HG03520 (cell line): Measurements from ENCODE around the gene BIRC5.

Experiments
- ATAC-seq: cut with Tn5 transposase; IDR thresholded peaks from one replicate; pipeline ENCODE4 v1.9.1; 2021; ENCODE audit warnings: mild to moderate bottlenecking, moderate library complexity; ENCODE audit not compliant: unreplicated experiment

BIRC5 gene

DNA sequence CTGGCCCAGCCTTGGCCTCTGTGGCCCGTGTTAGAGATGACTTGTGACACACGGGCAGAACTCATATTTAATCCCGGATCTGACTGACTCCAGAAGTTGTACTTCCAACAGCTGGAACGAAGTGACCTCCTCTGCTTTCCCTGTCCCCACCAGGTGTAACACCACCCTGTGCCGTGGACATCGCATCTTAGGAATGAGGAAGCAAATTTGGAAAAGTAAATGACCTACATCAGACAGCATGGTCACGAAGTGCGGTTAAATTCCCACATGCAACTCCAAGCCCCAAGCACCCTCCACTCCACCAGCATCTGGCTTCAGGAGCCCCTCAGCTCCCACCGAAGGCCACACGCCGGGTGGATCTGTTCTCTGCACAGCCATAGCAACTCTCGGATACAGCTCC lies 30.1 kb upstream of the BIRC5 start:
- no peak for ATAC-seq

DNA sequence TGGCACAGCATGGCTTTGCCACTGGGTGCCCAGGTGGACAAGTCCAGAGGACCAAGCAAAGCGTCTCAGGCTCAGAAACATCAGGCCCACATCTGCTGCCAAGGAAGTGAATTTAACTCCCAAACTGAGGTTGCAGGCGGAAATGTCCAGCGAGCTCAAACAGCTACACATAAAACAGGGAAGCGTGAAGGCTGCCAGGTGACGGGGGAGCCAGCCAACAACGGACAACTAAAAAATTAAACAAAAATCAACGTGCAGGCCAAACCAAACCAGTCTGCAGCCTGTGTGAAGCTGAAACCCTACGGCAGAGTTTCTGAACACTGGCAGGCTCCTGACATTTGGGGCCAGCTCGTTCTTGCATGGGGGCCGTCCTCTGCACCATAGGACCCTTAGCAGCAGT lies 29.7 kb upstream of the BIRC5 start:
- ATAC-seq, result no peak

DNA sequence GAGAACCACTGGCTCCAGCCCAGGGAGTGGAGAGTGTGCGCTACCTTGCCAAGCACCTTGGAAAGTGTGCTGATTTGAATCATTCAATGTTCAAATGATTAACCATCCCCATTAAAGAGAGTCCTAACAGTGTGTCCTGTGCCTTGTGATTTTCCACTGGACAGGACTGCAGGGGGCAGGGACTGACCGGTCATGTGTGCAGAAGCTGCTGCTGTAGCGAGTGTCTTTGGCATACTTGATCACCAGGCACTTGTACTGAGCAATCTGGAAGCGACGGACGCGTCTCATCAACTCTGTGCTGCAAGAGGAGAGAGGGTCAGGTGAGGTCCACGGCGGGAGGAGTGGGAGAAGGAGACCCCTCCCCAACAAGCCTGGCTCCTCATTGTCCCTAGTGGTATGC lies 29.2 kb upstream of the BIRC5 start:
- no peak for ATAC-seq

DNA sequence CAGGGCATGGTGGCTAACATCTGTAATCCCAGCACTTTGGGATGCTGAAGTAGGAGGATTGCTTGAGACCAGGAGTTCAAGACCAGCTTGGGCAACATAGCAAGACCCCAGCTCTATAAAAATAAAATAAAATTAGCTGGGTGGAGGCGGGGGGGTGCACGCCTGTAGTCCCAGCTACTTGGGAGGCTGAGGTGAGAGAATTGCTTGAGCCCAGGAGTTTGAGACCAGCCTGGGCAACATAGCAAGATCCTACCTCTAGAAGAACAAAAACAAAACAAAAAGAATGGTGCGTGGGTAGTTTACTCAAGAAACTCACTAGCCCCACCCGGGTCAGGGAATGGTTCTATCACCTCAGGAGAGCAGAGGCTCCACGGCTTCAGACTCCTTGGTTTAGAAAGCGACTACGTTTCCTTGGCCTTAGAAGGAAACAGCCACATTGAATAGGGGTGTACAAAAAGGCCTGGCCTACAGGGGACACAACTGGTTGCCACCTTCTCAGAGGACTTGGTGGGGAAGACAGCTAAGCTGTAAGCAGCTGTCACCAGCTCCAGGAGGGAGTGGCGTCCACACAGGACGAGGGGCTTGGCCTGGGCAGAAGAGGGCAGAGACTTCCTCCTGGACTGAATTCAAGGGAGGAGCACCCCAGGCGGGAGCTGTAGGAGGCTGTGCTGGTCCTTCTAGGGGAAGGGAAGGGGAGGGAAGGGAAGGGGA lies 27.9 kb upstream of the BIRC5 start:
- ATAC-seq, result no peak

DNA sequence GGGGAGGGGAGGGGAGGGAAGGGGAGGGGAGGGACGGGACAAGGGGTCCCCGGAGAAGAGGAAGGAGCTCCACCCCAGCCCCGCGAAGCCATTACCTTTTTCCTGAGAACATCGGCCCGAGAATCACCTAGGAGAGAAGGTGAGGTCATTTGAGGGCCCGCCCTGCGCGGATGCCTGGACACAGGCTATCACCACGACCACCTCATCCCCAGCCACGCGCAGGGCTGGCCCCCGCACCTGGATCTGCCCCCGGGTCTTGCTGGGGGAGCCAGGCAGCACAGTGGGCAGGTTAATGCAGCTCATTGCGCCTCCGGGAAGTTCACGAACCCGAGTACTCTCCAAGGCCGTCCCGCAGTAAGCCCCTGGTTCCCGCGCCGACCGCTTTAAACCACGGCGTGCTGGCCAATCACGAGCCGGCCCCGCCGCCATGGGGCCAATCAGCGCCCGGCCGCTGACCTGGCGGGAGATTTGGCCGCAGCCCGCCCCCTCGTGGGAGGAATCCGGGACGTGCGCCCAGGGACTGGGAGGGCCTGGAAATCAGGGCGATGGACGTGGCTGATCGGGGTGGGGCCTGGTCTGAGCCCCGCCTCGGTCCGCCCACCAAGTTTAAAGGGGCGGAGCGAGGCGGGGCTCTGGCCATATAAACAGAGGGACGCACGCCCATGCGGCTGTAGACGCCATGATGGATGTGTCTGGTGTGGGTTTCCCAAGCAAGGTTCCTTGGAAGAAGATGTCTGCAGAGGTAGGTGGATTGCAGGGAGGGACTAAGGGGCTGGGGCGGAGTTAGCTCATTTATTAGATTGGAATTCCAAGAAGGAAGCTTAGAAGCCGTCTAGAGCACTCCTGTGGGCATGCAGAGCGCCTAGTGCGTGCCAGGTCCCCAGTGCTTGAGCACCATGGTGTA lies 27.1 kb upstream of the BIRC5 start, which contains the start of the genes AFMID and TK1:
Gene AFMID (plus strand): TSS at position 671 of the 904 bp plus-strand sequence. CDS start 9 bp downstream, at position 680.
Gene TK1 (minus strand): TSS at position 361 of the 904 bp plus-strand sequence. CDS start 58 bp downstream, at position 303.
- ATAC-seq, result peak; percentile 90

DNA sequence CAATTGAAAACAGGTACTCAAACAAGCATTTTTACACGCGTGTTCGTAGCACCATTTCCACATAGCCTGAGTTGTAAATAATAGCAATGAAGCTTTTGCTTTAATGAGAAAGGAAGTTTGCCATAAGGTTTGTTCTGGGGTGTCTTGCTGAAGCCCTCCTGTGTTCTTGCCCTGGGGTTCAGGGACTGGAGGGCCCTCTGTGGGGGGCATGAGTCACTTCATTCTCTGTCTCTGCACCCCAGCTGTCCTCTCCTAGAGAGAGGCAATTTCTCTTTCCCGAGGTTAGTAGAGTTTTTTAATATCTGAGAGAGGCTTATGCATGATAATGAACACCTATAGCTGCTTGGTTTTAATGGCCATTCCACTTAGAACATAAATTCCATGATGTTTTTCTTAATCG lies 17.3 kb upstream of the BIRC5 start:
- ATAC-seq, result no peak

DNA sequence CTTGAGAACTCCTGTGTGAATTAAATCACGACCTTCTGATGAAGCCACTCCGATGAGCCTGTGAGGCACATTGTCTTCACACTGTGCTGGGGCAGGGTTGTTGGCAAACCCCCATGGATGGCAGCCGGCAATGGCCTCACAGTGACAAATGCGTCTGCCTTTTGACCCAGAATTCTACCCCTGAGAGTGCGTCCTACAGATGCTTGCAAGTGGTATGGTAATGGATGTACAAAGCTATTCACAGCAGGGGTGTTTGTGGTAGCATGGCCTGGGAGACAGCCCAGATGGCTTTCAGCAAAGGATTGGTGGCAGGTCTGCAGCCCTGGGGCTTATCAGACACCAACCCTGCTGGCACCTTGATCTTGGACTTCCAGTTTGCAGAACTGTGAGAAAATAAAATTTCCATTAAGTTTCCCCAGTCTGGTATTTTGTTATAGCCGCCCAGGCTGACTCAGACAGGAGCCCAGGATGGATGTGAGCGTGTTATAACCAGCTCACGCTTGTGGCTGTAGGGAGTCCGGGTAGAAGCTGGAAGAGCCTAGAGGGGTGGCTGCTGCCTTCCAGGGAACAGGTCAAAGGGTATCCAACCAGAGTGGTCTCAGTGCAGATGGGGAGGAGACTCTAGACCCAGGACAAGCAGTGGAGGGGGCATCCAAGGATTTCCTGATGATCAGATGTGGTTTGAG lies 16.8 kb upstream of the BIRC5 start:
- ATAC-seq, result no peak

DNA sequence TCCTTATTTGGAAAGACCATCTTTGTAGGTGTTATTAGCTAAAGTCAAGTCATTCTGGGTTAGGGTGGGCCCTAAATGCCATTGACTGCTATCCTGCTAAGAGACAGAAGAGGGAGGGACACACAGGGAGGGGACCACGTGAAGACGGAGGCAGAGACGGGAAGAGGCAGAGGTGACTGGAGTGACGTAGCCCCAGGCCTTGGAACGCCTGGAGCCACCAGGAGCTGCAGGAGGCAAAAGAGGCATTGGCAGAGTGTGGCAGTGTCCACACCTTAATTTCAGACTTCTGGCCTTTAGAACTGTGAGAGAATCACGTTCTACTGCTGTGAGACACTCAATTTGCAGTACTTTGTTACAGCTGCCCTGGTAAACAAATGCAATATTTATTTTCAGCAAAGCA lies 13.6 kb upstream of the BIRC5 start:
- no peak for ATAC-seq

DNA sequence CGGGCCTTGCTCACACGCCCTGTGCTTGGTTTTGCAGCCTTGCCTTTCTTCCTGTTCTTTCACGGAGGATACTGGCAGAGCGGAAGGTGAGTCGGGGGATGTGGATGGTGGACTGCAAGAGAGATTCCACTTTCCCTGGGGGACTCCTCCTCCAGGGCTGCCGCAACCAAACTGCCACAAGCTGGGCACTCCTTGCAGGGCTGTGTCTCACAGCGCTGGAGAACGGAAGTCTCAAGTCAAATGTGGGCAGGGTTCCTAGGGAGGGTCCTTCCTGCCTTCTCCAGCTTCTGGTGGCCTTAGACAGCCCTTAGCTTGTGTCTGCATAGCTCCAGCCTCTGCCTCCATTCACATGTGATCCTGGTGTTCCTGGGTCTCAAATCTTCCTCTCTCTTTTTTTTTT lies 11.4 kb upstream of the BIRC5 start:
- no peak for ATAC-seq

DNA sequence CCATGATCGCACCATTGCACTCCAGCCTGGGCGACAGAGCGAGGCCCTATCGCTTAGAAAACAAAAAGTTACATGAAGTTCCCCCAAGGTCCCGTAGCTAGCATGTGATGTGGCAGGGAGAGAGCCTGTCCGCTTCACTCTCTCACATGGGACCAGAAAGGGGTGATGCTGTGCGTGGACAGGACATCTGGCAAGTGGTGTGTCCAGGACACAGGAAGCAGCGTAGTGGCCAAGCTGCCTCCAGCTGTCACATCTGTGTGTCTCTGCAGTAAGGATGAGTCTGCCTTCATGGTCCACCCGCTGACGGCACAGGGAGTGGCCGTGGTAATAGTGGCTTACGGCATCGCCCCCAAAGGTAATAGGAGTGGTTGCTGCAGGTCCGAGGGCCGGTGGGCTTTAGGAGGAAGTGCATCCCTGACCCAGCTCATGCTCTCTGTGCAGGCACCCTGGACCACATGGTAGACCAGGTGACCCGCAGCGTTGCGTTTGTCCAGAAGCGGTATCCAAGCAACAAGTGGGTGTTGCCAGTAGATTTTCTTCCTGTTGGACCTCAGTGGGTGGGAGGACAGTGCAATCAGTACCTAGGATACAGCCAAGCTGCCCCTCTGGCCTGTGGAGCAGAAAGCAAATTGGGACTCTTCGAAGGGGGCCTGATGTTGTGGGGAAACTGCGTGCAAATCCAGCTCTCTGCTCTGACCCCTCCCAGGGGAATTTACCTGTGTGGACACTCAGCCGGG lies 9.5 kb upstream of the BIRC5 start:
- no peak for ATAC-seq

DNA sequence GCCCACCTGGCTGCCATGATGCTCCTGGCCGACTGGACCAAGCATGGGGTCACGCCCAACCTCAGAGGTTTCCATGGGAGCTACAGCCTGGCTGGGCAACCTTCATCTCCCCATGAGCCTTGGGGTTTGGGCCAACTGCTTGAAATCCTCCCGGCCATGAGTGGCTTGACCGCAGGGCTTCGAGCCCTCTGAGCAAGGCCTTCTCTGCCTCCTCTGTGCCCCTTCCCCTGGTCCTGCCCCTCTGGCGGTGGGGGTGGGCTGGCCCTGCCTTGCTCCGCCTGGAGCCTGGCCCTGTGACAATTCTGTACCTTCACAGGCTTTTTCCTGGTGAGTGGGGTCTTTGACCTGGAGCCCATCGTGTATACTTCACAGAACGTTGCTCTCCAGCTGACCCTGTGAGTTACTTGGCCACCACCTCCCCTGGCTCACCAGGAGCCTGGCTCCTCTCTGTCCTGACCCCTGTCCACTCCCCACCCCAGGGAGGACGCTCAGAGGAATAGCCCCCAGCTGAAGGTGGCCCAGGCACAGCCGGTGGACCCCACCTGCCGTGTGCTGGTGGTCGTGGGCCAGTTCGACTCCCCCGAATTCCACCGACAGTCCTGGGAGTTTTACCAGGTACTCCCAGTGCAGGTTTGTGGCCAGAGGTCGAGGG lies 8.8 kb upstream of the BIRC5 start:
- ATAC-seq, result no peak

DNA sequence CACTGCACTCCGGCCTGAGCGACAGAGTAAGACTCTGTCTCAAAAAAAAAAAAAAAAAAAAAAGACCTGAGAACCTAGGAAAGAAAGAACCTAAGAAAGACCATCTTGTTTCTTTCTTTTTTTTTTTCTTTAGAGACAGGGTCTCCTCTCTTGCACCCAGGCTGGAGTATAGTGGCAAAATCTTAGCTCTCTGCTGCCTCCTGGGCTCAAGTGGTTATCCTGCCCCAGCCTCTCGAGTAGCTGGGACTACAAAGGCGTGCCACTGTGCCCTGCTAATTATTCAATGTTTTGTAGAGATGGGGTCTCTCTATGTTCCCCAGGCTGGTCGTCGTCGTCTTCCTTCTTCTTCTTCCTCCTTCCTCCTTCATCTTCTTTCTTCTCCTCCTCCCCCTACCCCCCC lies 7.8 kb upstream of the BIRC5 start:
- ATAC-seq, result no peak

DNA sequence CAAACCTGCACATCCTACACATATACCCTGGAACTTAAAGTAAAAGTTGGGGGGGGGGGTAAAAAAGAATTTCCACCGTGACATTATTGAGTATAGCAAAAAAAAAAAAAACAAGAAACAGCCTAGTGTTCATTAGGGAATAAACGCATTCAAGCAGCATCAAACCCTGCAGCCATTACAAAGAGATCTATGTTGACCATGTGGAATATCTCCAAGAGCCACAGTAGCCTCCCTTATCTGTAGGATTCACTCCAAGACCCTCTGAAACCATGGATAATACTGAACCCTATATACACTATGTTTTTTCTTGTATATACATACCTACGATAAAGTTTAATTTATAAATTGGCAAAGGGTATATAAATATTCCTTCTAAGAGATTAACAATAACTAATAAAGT lies 5.6 kb upstream of the BIRC5 start:
- no peak for ATAC-seq

DNA sequence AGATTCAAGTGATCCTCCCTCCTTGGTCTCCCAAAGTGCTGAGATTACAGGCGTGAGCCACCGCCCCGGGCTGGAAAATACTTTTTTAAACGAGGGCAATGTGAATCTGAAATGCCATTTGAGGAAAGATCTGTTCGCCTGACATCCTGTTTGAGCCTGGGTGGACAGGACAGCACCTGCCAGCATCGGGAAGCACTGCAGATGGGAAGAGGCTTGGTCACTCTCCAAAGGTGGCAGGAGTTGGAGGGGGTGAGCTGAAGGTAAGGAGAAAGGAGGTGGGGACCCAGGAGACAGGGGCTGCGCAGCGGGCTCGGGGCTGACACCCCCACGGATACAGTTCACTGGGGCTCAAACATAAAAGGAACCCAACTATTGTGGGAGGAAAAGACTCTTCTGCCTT lies 3.9 kb upstream of the BIRC5 start:
- no peak for ATAC-seq

DNA sequence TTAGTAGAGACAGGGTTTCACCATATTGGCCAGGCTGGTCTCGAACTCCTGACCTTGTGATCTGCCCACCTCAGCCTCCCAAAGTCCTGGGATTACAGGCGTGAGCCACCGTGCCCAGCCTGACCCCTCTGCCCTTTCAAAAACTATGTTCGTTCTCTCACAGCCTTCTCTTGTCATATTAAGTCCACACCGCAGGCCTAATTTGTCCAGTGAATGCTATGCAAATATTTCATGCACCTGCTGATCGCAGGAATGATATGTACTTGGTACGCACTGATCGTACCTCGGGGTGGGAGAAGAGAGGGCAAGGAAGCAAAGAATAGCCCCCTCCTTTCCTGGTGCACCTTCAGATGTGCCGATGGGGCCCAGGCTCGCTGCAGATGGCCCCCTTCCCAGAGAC lies 3.0 kb upstream of the BIRC5 start:
- ATAC-seq, result no peak

DNA sequence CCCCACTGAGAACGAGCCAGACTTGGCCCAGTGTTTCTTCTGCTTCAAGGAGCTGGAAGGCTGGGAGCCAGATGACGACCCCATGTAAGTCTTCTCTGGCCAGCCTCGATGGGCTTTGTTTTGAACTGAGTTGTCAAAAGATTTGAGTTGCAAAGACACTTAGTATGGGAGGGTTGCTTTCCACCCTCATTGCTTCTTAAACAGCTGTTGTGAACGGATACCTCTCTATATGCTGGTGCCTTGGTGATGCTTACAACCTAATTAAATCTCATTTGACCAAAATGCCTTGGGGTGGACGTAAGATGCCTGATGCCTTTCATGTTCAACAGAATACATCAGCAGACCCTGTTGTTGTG lies 631 bp downstream of the BIRC5 start:
- ATAC-seq, result no peak

DNA sequence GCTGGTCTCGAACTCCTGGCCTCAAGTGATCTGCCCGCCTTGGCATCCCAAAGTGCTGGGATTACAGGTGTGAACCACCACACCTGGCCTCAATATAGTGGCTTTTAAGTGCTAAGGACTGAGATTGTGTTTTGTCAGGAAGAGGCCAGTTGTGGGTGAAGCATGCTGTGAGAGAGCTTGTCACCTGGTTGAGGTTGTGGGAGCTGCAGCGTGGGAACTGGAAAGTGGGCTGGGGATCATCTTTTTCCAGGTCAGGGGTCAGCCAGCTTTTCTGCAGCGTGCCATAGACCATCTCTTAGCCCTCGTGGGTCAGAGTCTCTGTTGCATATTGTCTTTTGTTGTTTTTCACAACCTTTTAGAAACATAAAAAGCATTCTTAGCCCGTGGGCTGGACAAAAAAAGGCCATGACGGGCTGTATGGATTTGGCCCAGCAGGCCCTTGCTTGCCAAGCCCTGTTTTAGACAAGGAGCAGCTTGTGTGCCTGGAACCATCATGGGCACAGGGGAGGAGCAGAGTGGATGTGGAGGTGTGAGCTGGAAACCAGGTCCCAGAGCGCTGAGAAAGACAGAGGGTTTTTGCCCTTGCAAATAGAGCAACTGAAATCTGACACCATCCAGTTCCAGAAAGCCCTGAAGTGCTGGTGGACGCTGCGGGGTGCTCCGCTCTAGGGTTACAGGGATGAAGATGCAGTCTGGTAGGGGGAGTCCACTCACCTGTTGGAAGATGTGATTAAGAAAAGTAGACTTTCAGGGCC lies 5.5 kb downstream of the BIRC5 start:
- no peak for ATAC-seq

DNA sequence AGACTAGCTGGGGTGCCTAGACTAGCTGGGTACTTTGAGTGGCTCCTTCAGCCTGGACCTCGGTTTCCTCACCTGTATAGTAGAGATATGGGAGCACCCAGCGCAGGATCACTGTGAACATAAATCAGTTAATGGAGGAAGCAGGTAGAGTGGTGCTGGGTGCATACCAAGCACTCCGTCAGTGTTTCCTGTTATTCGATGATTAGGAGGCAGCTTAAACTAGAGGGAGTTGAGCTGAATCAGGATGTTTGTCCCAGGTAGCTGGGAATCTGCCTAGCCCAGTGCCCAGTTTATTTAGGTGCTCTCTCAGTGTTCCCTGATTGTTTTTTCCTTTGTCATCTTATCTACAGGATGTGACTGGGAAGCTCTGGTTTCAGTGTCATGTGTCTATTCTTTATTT lies 9.0 kb downstream of the BIRC5 start:
- ATAC-seq, result no peak

DNA sequence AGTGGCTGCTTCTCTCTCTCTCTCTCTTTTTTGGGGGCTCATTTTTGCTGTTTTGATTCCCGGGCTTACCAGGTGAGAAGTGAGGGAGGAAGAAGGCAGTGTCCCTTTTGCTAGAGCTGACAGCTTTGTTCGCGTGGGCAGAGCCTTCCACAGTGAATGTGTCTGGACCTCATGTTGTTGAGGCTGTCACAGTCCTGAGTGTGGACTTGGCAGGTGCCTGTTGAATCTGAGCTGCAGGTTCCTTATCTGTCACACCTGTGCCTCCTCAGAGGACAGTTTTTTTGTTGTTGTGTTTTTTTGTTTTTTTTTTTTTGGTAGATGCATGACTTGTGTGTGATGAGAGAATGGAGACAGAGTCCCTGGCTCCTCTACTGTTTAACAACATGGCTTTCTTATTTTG lies 9.7 kb downstream of the BIRC5 start:
- no peak for ATAC-seq
